HepG2 (cell line): ENCODE measurements around the gene MACROD2. TPM values are rescaled to one million over a fixed set of nuclear protein-coding genes. Genes with fewer than 3 reads are reported as not detected.

Experiments used
- ATAC-seq: fragments of 200-7000 bp; cut with Tn5 transposase; 3 replicates; pipeline ENCODE4 v1.9.1; 2020; ENCODE audit warnings: mild to moderate bottlenecking, moderate library complexity
- BruUV-seq: library from RNA; stranded (reverse); fragments of 400-500 nt; replicated peaks from 2 replicates; lab custom pipeline; 2021; lab: Mats Ljungman, UMichigan
- CTCF ChIA-PET: fragments of 300-600 bp; formaldehyde crosslinking; extraction: SDS; loops from one replicate; lab custom pipeline; 2021; ENCODE audit warnings: low total read pairs, inconsistent platforms, low intra/inter-chr PET ratio; lab: Yijun Ruan, JAX
- POLR2A ChIA-PET: fragments of 350-600 bp; sonication (Branson Sonifier 250); formaldehyde crosslinking; loops from one replicate; lab custom pipeline; 2020; ENCODE audit warnings: antibody characterized with exemption, inconsistent platforms; lab: Yijun Ruan, JAX
- DNase-seq: peaks from one replicate; pipeline ENCODE4 v3.0.0-alpha.2; 2015; ENCODE audit warnings: low spot score
- FAIRE-seq: peaks from 3 replicates; lab custom pipeline; 2011; peaks lifted over from hg19 to GRCh38; lab: Jason Lieb, UNC
- H2AFZ ChIP-seq: one replicate; pipeline ENCODE4 v1.6.1; 2011; ENCODE audit warnings: low read length, inconsistent platforms
- H3K27ac ChIP-seq: fragments of 300-600 bp; 3 replicates; pipeline ENCODE4 v1.8.0; 2011; ENCODE audit warnings: mixed run types, mild to moderate bottlenecking, mixed read lengths, low read length, inconsistent platforms; ENCODE audit not compliant: insufficient read depth; ENCODE audit errors: extremely low read length
- H3K27me3 ChIP-seq, 2 experiments: fragments of 200-600 bp in 1 of 2; 2 replicates in 1 of 2; 3 replicates in 1 of 2; pipeline versions ENCODE4 v1.6.0 to v1.8.0; 2011; ENCODE audit warnings: low read length in 2 of 2, mild to moderate bottlenecking in 2 of 2, moderate library complexity in 2 of 2, inconsistent platforms in 1 of 2; ENCODE audit not compliant: insufficient read depth in 2 of 2, control insufficient read depth in 1 of 2
- H3K36me3 ChIP-seq, 2 experiments: fragments of 200-600 bp in 1 of 2; replicated peaks in 1 of 2; 2 replicates in 1 of 2; 3 replicates in 1 of 2; pipeline versions ENCODE4 v1.5.1 to v1.8.0; 2011; ENCODE audit warnings: low read length in 2 of 2, inconsistent platforms in 1 of 2; ENCODE audit not compliant: insufficient read depth in 2 of 2, control insufficient read depth in 1 of 2
- H3K4me1 ChIP-seq: 2 replicates; pipeline ENCODE4 v1.5.1; 2012; ENCODE audit warnings: low read length, inconsistent platforms; ENCODE audit not compliant: insufficient read depth
- H3K4me2 ChIP-seq: 2 replicates; pipeline ENCODE4 v1.6.0; 2011; ENCODE audit warnings: low read depth, low read length, inconsistent platforms
- H3K4me3 ChIP-seq, 3 experiments: fragments of 200-600 bp in 1 of 3; sonication (generic), shearing (Covaris generic) in 1 of 3; replicated peaks in 1 of 3; 2 replicates each; pipeline ENCODE4 v1.5.1; 2011 to 2016; ENCODE audit warnings: low read length in 3 of 3, inconsistent platforms in 2 of 3, low read depth in 2 of 3, mild to moderate bottlenecking in 2 of 3, control low read depth in 1 of 3, mixed read lengths in 1 of 3; ENCODE audit not compliant: insufficient read depth in 1 of 3
- H3K79me2 ChIP-seq: one replicate; pipeline ENCODE4 v1.6.1; 2011; ENCODE audit warnings: low read length, inconsistent platforms; ENCODE audit not compliant: insufficient read depth
- H3K9ac ChIP-seq: 2 replicates; pipeline ENCODE4 v1.6.0; 2011; ENCODE audit warnings: mild to moderate bottlenecking, low read depth, low read length, inconsistent platforms; ENCODE audit not compliant: insufficient read depth
- H3K9me3 ChIP-seq: 2 replicates; pipeline ENCODE4 v1.5.1; 2012; ENCODE audit warnings: mild to moderate bottlenecking, low read length
- H4K20me1 ChIP-seq: 2 replicates; pipeline ENCODE4 v1.6.0; 2011; ENCODE audit warnings: inconsistent platforms, mild to moderate bottlenecking, low read length, moderate library complexity; ENCODE audit not compliant: insufficient read depth
- ARNTL ChIP-seq: sonication (generic); formaldehyde crosslinking; IDR thresholded peaks from 2 replicates; pipeline ENCODE4 v1.4.0; 2020; ENCODE audit warnings: mild to moderate bottlenecking, missing genetic modification reagents
- ASH2L ChIP-seq: fragments of 300-600, 200-600 bp; sonication (generic); IDR thresholded peaks from 2 replicates; pipeline ENCODE4 v1.7.0; 2017; ENCODE audit warnings: low read depth, mild to moderate bottlenecking, moderate library complexity, mixed read lengths, low read length; ENCODE audit not compliant: insufficient read length
- BCL6 ChIP-seq: IDR thresholded peaks from 2 replicates; pipeline ENCODE4 v1.6.1; 2016; ENCODE audit warnings: missing genetic modification reagents, missing compliant biosample characterization
- CREM ChIP-seq, 2 experiments: sonication (generic) in 1 of 2; formaldehyde crosslinking in 1 of 2; IDR thresholded peaks; 2 replicates each; pipeline versions ENCODE4 v1.4.0 to v1.6.1; 2016 to 2020; ENCODE audit warnings: antibody characterized with exemption in 1 of 2, mild to moderate bottlenecking in 1 of 2, missing genetic modification reagents in 1 of 2
- FOXK1 ChIP-seq: sonication (generic); formaldehyde crosslinking; IDR thresholded peaks from 2 replicates; pipeline ENCODE4 v1.4.0; 2020; ENCODE audit warnings: low read depth, missing genetic modification reagents, borderline replicate concordance
- GATAD2A ChIP-seq: IDR thresholded peaks from 2 replicates; pipeline ENCODE4 v1.6.1; 2016
- HMG20A ChIP-seq: IDR thresholded peaks from 2 replicates; pipeline ENCODE4 v1.6.1; 2016; ENCODE audit warnings: borderline replicate concordance
- HNRNPL ChIP-seq: fragments of 200-400 bp; formaldehyde crosslinking; IDR thresholded peaks from 2 replicates; pipeline ENCODE4 v1.6.1; 2017; ENCODE audit warnings: mild to moderate bottlenecking, low read depth, low read length
- JUND ChIP-seq: sonication (generic); formaldehyde crosslinking; IDR thresholded peaks from 2 replicates; pipeline ENCODE4 v1.8.0; 2022; ENCODE audit warnings: mild to moderate bottlenecking, missing genetic modification reagents
- KDM4B ChIP-seq: sonication (generic); formaldehyde crosslinking; IDR thresholded peaks from 2 replicates; pipeline ENCODE4 v1.4.0; 2020; ENCODE audit warnings: missing genetic modification reagents
- MED1 ChIP-seq: sonication (generic); formaldehyde crosslinking; IDR thresholded peaks from 2 replicates; pipeline ENCODE4 v1.4.0; 2020; ENCODE audit warnings: missing genetic modification reagents
- NR3C1 ChIP-seq: sonication (generic); formaldehyde crosslinking; IDR thresholded peaks from 2 replicates; pipeline ENCODE4 v1.4.0; 2020; ENCODE audit warnings: missing genetic modification reagents
- POLR2A ChIP-seq, 2 experiments: IDR thresholded peaks; 2 replicates each; pipeline ENCODE4 v1.6.1; 2011; ENCODE audit warnings: low read depth in 2 of 2, low read length in 2 of 2, mild to moderate bottlenecking in 1 of 2, moderate library complexity in 1 of 2; ENCODE audit not compliant: insufficient read depth in 1 of 2
- SIX4 ChIP-seq: sonication (generic); formaldehyde crosslinking; IDR thresholded peaks from 2 replicates; pipeline ENCODE4 v1.4.0; 2020; ENCODE audit warnings: missing genetic modification reagents
- SOX13 ChIP-seq, 3 experiments: fragments of 450-650 bp in 1 of 3; sonication (generic) in 1 of 3; formaldehyde crosslinking in 1 of 3; IDR thresholded peaks in 2 of 3; conservative IDR thresholded peaks in 1 of 3; 2 replicates each; pipeline versions ENCODE4 v1.5.0 to v1.6.1; 2016 to 2020; ENCODE audit warnings: antibody characterized with exemption in 1 of 3, mild to moderate bottlenecking in 1 of 3, missing compliant biosample characterization in 1 of 3, missing genetic modification reagents in 1 of 3, moderate library complexity in 1 of 3
- TBX2 ChIP-seq: sonication (generic); formaldehyde crosslinking; IDR thresholded peaks from 2 replicates; pipeline ENCODE4 v1.5.0; 2020; ENCODE audit warnings: missing genetic modification reagents, mild to moderate bottlenecking, borderline replicate concordance
- TP53 ChIP-seq: sonication (generic); formaldehyde crosslinking; conservative IDR thresholded peaks from 2 replicates; pipeline ENCODE4 v1.4.0; 2020; ENCODE audit warnings: missing genetic modification reagents
- ZMAT3 ChIP-seq: sonication (generic); formaldehyde crosslinking; conservative IDR thresholded peaks from 2 replicates; pipeline ENCODE4 v1.7.0; 2021; ENCODE audit warnings: missing genetic modification reagents
- ZNF33B ChIP-seq: sonication (generic); formaldehyde crosslinking; IDR thresholded peaks from 2 replicates; pipeline ENCODE4 v1.5.1; 2020; ENCODE audit warnings: mild to moderate bottlenecking, missing genetic modification reagents
- ZNF362 ChIP-seq: sonication (generic); formaldehyde crosslinking; IDR thresholded peaks from 2 replicates; pipeline ENCODE4 v1.4.0; 2020; ENCODE audit warnings: missing genetic modification reagents, mild to moderate bottlenecking, borderline replicate concordance
- ZNF512B ChIP-seq: sonication (generic); formaldehyde crosslinking; IDR thresholded peaks from 2 replicates; pipeline ENCODE4 v1.5.1; 2020; ENCODE audit warnings: missing genetic modification reagents, mild to moderate bottlenecking, borderline replicate concordance
- ZSCAN31 ChIP-seq: sonication (generic); formaldehyde crosslinking; IDR thresholded peaks from 2 replicates; pipeline ENCODE4 v1.5.0; 2020; ENCODE audit warnings: low read depth, mild to moderate bottlenecking, missing genetic modification reagents
- WGBS: methylation state at CpG from one replicate; pipeline ENCODE4 v1.1.6; 2017; ENCODE audit warnings: low lambda C conversion rate; 5-methylcytosine and 5-hydroxymethylcytosine counted together
- in situ Hi-C: cut with HindIII; loops from 2 replicates; pipeline ENCODE4 v1.10.0; 2017; ENCODE audit warnings: low pct_unique_long_range_greater_than_20kb; ENCODE audit not compliant: extremely low pct_ligation_motif_present
- intact Hi-C: fragments of 100-400 bp; cut with micrococcal nuclease; formaldehyde crosslinking; loops from one replicate; pipeline ENCODE4 v1.10.0; 2022; ENCODE audit not compliant: unreplicated experiment
- polyA plus RNA-seq, 8 experiments: library from polyadenylated mRNA; depleted of rRNA in 3 of 8; stranded (reverse) in 7 of 8; unstranded in 1 of 8; fragments of >200 nt; fragmentation: Illumina TruSeq in 4 of 8; extraction: Trizol in 4 of 8; gene quantifications; 2 replicates each; pipeline versions ENCODE4 v1.2.1 to v1.2.3, GENCODE V29; 2011 to 2016; ENCODE audit warnings: low read depth in 4 of 8, missing spikeins in 1 of 8, mixed read lengths in 1 of 8; ENCODE audit not compliant: insufficient read depth in 1 of 8
- total RNA-seq, 5 experiments: library from RNA; depleted of rRNA; stranded (reverse); fragments of >200 nt; fragmentation: Illumina TruSeq; extraction: Trizol; gene quantifications; 2 replicates each; pipeline ENCODE4 v1.2.3, GENCODE V29; 2016; ENCODE audit warnings: low read depth in 1 of 5

Gene MACROD2
- total and polyA plus RNA-seq, 2 of the 13 experiments (the other 11 are each of a cell fraction or from before 2014, with no cell fraction given), result 0.13 to 0.51 TPM

- WGBS, result 2% methylated on average over 4 of the region's 4 CpGs
- TF ChIP-seq KDM4B (no peak), MED1 (CRISPR knock-in tag) (0 out of 2 replicates have a peak, but pooled peaks have one; percentile 5), SOX13 (IDR thresholded peaks at IDR 0.05) (no peak), SOX13 (CRISPR knock-in tag; conservative IDR thresholded peaks at IDR 0.05 in 1 of 2, IDR thresholded peaks at IDR 0.05 in 1 of 2) (peak in 1 of 2 experiments; percentile 41; a peak in 1 of 4 replicates), FOXK1 (CRISPR knock-in tag) (0 out of 2 replicates have a peak, but pooled peaks have one; percentile 7), TP53 (CRISPR knock-in tag) (no peak), ZNF512B (CRISPR knock-in tag) (no peak), POLR2A (IDR thresholded peaks at IDR 0.05; ENCODE audit: insufficient read depth in 1 of 2, low read depth in 2 of 2, low read length in 2 of 2) (no peak), NR3C1 (CRISPR knock-in tag) (no peak), SIX4 (CRISPR knock-in tag) (peak; percentile 13; the same call in 1 of the 2 replicates), ARNTL (CRISPR knock-in tag) (no peak), ZNF362 (CRISPR knock-in tag) (peak; percentile 40; the same call in 1 of the 2 replicates), HNRNPL (no peak), HMG20A (no peak), JUND (CRISPR knock-in tag) (no peak), CREM (IDR thresholded peaks at IDR 0.05) (peak; percentile 15; the same call in 1 of the 2 replicates), CREM (CRISPR knock-in tag; IDR thresholded peaks at IDR 0.05) (no peak), ASH2L (peak; percentile 30), ZNF33B (no peak), BCL6 (CRISPR knock-in tag) (peak; percentile 27), GATAD2A (CRISPR knock-in tag) (0 out of 2 replicates have a peak, but pooled peaks have one; percentile 19), TBX2 (CRISPR knock-in tag) (0 out of 2 replicates have a peak, but pooled peaks have one; percentile 25), ZMAT3 (CRISPR knock-in tag) (no peak), ZSCAN31 (CRISPR knock-in tag) (no peak)
Observed at GRCh38 chr20:14866841-14867514, 871.7 kb downstream of the MACROD2 start.

More at GRCh38 chr20:14866841-14867514, 871.7 kb downstream of the MACROD2 start:
- no TSS peak for BruUV-seq
- Histone ChIP-seq H3K4me2 (peak overlapping the region; percentile 26), H3K4me3 (no peak overlapping the region), H2AFZ (no peak overlapping the region), H4K20me1 (no peaks in the 10 kb centered on the region), H3K9me3 (no peaks in the 10 kb centered on the region), H3K27ac (no peak overlapping the region), H3K9ac (no peak overlapping the region), H3K27me3 (no peaks in the 10 kb centered on the region), H3K79me2 (no peaks in the 10 kb centered on the region), H3K36me3 (no peaks in the 10 kb centered on the region), H3K4me1 (peaks cover 22% of the 10 kb centered on the region)
- DNase-seq, result peak; percentile 53
- POLR2A ChIA-PET, result no interaction called here
- CTCF ChIA-PET, result no interaction called here
- no peak for FAIRE-seq
- in situ Hi-C loops (no loop called here), intact Hi-C loops (no loop called here)
- peak; percentile 43; the same call in 1 of the 3 replicates for ATAC-seq
